ENCODE data around the gene TADA3. TPM values are rescaled to one million over a fixed set of nuclear protein-coding genes. Genes with fewer than 3 reads are reported as not detected.

The TADA3 gene
- total and polyA plus RNA-seq, 9 of the 15 experiments (the other 6 are each of a cell fraction or from before 2014, with no cell fraction given): 4.1 to 110 (median 74.8) TPM

DNA sequence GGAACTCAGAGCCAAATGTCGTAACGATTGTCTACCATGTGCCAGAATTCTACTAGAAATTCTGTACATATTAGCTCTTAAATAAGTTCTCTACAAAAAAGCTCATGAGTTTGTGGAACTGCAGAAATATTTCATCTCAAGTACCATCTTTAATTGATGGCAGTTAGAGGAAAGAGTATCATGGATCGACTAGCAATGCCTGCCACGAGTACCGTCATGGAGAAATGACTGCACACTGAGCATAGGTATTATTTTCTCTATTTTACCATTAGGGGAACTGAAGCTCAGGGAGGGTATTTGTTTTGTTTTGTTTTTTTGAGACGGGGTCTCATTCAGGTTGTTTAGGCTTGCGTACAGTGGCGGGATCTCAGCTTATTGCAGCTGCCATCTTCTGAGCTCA, 48.7 kb upstream of the TADA3 start (continued):
- no peak for TF ChIP-seq SRF (CRISPR knock-in tag; IDR thresholded peaks at IDR 0.05)
- no peak for TF ChIP-seq RBM22 (IDR thresholded peaks at IDR 0.05; ENCODE audit: low read depth, low read length, poor library complexity, severe bottlenecking)
- no peak for TF ChIP-seq MTF1 (CRISPR knock-in tag; IDR thresholded peaks at IDR 0.05; ENCODE audit: borderline replicate concordance)
- TF ChIP-seq GTF2F1 (IDR thresholded peaks at IDR 0.05; ENCODE audit: low read depth, low read length): no peak
- TF ChIP-seq, protein P1, sequence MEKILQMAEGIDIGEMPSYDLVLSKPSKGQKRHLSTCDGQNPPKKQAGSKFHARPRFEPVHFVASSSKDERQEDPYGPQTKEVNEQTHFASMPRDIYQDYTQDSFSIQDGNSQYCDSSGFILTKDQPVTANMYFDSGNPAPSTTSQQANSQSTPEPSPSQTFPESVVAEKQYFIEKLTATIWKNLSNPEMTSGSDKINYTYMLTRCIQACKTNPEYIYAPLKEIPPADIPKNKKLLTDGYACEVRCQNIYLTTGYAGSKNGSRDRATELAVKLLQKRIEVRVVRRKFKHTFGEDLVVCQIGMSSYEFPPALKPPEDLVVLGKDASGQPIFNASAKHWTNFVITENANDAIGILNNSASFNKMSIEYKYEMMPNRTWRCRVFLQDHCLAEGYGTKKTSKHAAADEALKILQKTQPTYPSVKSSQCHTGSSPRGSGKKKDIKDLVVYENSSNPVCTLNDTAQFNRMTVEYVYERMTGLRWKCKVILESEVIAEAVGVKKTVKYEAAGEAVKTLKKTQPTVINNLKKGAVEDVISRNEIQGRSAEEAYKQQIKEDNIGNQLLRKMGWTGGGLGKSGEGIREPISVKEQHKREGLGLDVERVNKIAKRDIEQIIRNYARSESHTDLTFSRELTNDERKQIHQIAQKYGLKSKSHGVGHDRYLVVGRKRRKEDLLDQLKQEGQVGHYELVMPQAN (IDR thresholded peaks at IDR 0.05; ENCODE audit: borderline replicate concordance): no peak
- TF ChIP-seq, protein P2, sequence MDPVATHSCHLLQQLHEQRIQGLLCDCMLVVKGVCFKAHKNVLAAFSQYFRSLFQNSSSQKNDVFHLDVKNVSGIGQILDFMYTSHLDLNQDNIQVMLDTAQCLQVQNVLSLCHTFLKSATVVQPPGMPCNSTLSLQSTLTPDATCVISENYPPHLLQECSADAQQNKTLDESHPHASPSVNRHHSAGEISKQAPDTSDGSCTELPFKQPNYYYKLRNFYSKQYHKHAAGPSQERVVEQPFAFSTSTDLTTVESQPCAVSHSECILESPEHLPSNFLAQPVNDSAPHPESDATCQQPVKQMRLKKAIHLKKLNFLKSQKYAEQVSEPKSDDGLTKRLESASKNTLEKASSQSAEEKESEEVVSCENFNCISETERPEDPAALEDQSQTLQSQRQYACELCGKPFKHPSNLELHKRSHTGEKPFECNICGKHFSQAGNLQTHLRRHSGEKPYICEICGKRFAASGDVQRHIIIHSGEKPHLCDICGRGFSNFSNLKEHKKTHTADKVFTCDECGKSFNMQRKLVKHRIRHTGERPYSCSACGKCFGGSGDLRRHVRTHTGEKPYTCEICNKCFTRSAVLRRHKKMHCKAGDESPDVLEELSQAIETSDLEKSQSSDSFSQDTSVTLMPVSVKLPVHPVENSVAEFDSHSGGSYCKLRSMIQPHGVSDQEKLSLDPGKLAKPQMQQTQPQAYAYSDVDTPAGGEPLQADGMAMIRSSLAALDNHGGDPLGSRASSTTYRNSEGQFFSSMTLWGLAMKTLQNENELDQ (CRISPR knock-in tag; IDR thresholded peaks at IDR 0.05; ENCODE audit: borderline replicate concordance): no peak
- peak; percentile 92 for TF ChIP-seq ZBTB17 (CRISPR knock-in tag; IDR thresholded peaks at IDR 0.05)
- TF ChIP-seq SREBF1 (IDR thresholded peaks at IDR 0.05; ENCODE audit: borderline replicate concordance, low read depth, low read length): no peak
- TF ChIP-seq, protein P3, sequence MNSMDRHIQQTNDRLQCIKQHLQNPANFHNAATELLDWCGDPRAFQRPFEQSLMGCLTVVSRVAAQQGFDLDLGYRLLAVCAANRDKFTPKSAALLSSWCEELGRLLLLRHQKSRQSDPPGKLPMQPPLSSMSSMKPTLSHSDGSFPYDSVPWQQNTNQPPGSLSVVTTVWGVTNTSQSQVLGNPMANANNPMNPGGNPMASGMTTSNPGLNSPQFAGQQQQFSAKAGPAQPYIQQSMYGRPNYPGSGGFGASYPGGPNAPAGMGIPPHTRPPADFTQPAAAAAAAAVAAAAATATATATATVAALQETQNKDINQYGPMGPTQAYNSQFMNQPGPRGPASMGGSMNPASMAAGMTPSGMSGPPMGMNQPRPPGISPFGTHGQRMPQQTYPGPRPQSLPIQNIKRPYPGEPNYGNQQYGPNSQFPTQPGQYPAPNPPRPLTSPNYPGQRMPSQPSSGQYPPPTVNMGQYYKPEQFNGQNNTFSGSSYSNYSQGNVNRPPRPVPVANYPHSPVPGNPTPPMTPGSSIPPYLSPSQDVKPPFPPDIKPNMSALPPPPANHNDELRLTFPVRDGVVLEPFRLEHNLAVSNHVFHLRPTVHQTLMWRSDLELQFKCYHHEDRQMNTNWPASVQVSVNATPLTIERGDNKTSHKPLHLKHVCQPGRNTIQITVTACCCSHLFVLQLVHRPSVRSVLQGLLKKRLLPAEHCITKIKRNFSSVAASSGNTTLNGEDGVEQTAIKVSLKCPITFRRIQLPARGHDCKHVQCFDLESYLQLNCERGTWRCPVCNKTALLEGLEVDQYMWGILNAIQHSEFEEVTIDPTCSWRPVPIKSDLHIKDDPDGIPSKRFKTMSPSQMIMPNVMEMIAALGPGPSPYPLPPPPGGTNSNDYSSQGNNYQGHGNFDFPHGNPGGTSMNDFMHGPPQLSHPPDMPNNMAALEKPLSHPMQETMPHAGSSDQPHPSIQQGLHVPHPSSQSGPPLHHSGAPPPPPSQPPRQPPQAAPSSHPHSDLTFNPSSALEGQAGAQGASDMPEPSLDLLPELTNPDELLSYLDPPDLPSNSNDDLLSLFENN (IDR thresholded peaks at IDR 0.05; ENCODE audit: low read depth in 2 of 2, low read length in 2 of 2): 0 out of 4 replicates have a peak, but pooled peaks of 1 of the 2 experiments have one; percentile 51
- TF ChIP-seq, protein P4, sequence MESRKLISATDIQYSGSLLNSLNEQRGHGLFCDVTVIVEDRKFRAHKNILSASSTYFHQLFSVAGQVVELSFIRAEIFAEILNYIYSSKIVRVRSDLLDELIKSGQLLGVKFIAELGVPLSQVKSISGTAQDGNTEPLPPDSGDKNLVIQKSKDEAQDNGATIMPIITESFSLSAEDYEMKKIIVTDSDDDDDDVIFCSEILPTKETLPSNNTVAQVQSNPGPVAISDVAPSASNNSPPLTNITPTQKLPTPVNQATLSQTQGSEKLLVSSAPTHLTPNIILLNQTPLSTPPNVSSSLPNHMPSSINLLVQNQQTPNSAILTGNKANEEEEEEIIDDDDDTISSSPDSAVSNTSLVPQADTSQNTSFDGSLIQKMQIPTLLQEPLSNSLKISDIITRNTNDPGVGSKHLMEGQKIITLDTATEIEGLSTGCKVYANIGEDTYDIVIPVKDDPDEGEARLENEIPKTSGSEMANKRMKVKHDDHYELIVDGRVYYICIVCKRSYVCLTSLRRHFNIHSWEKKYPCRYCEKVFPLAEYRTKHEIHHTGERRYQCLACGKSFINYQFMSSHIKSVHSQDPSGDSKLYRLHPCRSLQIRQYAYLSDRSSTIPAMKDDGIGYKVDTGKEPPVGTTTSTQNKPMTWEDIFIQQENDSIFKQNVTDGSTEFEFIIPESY (CRISPR knock-in tag; IDR thresholded peaks at IDR 0.05): peak; percentile 40; the same call in 1 of the 2 replicates

Measured in K562 (cell line).